ENCODE results near the gene EXOC1.
"Not testable (repeated sequence)": the region's sequence is repeated elsewhere in the genome, so short reads cannot be mapped to it uniquely, and the experiment has no call there.

The EXOC1 gene, protein sequence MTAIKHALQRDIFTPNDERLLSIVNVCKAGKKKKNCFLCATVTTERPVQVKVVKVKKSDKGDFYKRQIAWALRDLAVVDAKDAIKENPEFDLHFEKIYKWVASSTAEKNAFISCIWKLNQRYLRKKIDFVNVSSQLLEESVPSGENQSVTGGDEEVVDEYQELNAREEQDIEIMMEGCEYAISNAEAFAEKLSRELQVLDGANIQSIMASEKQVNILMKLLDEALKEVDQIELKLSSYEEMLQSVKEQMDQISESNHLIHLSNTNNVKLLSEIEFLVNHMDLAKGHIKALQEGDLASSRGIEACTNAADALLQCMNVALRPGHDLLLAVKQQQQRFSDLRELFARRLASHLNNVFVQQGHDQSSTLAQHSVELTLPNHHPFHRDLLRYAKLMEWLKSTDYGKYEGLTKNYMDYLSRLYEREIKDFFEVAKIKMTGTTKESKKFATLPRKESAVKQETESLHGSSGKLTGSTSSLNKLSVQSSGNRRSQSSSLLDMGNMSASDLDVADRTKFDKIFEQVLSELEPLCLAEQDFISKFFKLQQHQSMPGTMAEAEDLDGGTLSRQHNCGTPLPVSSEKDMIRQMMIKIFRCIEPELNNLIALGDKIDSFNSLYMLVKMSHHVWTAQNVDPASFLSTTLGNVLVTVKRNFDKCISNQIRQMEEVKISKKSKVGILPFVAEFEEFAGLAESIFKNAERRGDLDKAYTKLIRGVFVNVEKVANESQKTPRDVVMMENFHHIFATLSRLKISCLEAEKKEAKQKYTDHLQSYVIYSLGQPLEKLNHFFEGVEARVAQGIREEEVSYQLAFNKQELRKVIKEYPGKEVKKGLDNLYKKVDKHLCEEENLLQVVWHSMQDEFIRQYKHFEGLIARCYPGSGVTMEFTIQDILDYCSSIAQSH

DNA sequence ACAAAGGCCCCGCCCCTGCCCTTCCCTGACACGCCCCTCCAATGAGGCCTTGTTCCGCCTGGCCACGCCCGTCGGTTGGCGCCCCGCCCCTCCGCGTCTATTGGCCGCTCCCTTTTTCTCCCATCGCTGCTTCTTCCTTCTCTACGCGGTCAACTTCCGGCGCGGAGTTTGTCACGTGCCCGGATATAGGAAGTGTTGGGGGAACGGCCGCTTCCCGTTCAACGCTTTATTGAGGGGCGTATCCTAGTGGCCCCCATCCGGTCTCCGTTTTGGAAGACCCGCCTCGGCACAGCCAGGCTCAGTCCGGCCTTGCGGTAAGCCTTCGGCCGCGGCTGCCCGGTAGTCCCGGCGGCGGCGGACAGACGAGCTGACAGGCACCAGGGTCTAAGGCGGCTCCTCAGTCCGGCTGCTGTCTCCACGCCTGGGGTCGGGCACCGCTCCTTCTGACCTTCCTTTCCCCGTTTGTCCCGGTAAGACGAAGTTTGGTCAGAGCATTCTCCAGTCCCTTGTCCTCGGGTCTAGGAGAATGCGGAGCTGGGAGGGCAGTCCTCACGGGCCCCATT lies at the start of gene EXOC1:
Gene EXOC1, plus strand, starts transcription at position 165 of the 563 bp plus-strand sequence. CDS start 4,676 bp downstream, outside the sequence.
- peak; percentile 99 for FAIRE-seq

DNA sequence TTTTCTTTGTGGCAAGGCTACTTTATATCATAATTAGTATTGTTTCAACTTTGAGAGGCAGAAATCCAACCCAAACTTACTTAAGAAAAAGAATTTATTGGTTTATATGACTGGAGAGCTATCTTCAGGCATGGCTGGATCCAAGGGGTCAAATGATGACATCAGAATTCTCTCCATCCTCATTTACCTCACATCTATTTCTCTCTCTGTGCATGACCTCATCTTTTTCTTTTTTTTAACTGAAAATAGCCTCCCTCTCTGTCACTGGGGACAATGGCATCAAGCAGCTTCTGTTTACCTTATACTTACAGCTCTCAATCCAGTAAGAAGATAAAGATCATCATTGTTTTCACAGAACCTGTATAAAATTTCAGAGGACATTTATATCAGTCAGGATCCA lies 45.9 kb upstream of the EXOC1 start:
- FAIRE-seq, result no peak

DNA sequence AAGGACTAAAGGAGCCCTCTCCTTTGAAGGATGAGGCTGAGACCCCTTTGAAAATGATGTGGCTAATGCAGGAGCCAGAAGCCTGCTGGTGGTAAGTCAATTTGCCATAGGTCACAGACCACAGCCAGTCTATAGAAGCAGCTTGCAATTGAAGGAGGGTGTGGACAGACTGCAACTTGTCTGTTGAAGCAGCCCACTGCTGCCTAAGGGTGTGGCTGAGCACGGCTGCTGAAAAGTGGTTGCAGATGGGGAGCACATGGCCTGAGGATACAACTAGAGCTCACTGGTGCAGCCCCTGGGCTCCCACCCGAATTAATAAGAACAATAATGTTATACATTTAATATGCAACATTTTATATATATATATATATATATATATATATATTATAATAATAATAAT lies 45.3 kb upstream of the EXOC1 start:
- no peak for FAIRE-seq

DNA sequence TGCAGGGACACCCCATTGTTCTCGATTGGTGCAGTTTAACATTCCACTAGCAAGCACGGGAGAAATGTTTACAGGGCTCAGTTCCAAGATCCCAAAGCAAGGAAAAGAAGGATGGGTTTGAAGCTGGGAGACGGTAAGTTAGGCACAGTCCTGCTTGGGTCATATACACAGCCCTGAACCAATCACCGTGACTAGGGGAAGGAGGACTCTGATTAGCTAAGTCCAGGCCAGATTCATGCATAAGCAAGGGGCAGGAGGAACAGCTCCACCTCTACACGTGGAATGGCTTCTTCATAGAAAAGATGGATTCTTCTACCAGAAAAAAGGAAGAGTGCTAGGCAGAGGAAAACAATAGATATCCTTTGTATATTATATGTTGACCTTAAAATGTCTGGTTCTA lies 44.8 kb upstream of the EXOC1 start:
- FAIRE-seq, result no peak

DNA sequence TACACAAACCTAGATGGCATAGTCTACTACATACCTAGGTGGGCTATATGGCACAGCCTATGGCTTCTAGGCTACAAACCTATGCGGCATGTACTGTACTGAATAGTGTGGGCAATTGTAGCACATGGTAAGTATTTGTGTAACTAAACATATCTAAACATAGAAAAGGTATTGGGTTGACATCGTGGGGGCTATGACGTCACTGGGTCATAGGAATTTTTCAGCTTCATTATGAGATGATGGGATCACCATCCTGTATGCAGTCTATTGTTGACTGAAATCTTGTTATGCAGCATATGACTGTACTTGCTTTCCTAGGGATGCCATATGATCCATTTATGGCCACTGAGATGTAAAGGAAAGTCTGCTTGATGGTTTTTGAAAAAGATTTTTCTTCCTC lies 35.8 kb upstream of the EXOC1 start:
- no peak for FAIRE-seq

DNA sequence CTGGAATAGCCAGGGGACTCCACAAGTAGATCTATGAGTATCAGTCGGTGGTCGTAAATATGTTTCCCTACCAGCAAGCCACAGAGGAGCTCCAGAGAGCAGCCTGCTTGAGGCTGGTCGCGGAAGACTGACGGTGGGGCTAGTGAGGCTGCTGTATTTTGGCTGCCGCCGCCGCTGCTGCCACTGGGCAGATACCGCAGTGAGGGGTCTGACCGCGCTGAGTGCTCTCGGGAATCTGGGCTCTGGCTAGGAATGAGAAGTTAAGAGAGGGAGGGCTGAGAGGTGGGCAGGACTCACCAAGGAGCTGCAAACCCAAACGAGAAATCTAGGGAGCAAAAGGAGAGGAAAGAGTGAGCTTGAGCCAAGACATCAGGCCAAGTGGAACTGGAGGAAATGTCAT lies 33.8 kb upstream of the EXOC1 start, which contains the start of gene EXOC1L:
Gene EXOC1L, plus strand, starts transcription at position 157 of the 400 bp plus-strand sequence. Its CDS starts 237 bp downstream, at position 394.
- FAIRE-seq, result no peak

DNA sequence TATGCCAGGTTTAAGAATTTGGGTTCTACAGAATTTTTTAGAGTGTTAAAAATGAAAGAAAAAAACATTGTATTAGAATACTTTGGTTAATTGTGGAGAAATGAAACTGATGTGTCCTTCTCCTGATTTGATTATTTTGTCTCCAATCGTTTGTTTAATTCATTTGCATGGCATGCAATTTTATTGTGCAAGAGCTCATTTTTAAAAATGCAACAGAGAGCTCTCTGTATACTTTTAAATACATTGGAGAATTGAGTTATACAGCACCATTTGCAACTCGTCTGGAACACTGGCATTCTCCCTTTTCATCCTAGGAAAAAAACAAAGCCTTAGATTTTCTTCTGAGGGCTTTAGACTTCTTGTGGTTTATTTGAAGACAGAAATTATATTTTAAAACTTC lies 33.2 kb upstream of the EXOC1 start:
- FAIRE-seq, result no peak

DNA sequence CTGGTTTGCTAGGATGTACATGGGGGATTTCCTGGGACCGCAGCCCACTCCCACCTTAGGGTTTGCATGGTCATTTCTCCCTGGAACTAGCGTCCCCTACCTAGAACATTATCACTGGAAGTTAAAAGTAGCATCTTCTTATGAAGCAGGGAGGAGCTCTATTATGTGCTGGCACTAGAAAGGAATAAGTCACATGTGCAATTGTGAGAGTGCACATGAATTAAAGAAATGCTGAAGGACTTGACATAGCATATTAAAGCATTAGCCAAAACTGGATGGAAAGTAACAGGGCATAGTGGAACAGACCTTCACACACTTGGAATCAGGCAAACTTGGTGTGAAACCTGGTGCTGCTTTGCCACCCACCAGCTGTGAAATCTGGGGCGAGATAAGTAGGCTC lies 31.1 kb upstream of the EXOC1 start:
- FAIRE-seq, result no peak

DNA sequence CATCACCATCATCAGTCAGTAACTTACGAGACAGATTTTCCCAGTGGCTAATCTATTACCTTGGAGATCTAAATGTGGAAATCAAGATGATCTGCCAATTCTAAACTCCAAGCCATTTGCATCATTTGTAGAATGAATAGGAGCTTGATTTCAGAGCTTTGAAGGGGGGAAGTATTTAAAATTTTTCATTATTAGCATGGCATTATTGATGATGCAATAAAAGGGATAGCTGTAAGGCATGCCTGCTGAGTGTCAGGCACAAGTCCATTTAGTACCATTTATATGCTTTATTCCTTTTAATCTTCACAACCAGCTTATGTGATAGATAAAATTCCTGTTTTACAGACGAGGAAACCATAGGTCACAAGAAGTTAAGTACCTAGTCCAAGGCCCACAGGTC lies 28.6 kb upstream of the EXOC1 start:
- no peak for FAIRE-seq

DNA sequence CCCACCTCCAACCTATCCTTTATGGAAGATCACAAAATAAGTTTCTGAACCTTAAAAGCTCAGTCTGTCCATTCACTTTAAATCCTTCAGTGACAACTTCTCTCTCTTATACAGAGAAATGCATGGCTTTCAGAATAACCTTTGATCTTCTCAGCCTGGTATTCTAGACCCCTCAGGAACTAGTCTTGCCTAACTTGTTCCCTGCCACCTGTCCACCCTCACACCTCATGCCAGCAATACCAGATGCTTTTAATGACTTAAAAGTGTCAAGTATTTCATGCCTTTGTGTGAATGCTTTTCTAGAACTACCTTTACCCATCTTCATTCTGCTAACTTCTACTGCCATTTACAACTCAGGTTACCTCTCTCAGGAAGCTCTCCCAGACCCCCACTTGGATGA lies 26.5 kb upstream of the EXOC1 start:
- no peak for FAIRE-seq

DNA sequence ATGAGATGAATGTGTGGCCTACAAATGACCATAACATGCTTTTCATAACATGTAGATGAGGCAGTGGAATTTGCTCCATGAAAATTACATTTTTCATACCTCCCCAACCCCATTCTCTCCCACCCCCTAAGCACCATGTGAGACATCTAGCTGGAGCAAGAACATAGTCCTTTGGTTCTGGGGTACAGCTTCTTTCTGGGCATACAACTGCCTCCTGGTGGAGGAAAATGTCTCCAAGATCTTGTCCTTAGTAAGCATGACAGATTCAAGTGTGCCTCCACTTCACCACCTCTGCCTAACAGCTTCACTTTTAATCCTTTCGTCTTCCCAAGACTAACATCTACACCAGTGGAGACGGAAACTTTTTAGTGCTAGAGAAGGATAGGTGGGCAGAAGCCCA lies 25.9 kb upstream of the EXOC1 start:
- no peak for FAIRE-seq

DNA sequence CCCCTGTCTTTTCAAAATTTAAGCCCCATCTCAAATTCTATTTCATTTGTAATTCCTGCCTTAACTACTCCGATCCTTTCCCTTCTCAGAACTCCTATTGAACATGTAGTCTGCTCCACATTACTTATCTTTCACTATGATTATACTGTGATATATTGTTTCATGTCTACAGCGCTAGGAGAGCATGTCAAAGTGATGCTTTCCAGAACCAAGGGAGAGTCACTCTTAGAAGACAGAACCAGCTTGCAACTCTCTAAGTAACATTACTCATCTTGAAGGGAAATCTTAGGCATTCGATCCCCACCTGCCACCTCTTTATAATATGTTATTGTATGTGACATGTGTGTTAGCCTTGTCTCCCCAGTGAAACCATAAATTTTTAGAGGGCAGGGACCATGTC lies 23.4 kb upstream of the EXOC1 start:
- no peak for FAIRE-seq

DNA sequence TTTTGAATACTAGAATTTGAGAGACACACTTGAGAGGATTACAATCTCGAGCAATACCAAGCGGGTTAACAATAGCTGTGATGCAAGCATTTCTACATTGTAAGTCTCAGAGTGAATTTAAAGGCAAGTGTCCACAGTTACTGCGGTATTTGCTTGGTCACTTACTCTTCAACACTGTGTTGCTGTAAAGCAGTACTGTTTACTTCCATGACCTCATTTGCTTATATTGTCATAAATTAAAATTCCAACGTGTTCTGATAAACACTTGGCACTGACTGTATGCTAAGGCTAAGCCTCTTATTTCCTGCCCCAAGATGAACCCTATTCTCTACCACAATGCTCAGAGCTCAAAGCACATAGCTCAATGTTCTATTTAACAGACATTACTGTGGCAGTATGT lies 22.7 kb upstream of the EXOC1 start:
- no peak for FAIRE-seq

DNA sequence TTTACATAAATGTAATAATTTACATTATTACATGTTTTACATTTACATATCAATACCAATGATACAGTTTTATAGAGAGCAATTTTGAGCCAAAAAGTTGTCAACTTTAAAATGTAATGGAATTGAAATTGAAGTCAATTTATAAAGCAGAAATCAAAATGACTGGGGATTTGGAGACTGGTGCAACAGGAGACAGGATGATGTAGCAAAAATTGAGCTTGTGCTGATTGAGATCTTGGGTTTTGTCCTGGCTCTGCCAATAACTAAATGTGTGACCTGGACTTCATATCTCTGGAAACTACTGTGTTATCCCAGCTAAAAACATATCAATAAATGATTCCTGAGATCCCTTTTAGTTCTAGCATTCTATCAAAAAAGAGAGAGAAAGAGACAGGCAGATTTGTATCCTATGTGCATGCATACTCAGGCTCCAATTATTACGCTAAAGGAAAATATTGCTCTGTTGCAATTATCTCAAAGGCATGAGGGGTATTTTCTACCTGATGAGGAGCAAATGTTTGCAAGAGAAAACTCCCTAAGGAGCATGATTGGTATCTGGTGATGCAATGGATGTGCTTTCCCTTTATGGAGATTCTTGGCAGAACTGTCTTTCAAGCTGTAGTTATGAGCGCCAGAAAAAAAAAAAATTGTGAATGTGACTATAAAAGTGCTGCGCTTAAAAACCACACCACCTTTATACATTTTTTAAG lies 19.2 kb upstream of the EXOC1 start:
- peak; percentile 40 for FAIRE-seq

DNA sequence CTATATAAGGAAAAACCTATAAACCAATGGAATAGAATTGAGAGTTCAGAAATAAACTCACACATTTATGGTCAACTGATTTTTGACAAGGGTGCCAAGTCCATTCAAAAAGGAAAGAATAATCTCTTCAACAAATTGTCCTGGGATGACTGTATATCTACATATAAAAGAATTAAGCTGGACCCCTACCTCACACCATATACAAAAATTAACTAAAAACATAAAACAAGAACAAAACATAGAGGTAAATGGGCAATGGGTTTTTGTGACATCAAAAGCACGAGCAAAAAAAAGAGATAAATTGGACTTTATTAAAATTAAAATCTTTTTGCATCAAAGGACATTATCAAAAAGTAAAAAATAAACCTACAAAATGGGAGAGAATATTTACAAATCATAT lies 15.5 kb upstream of the EXOC1 start:
- FAIRE-seq, result no peak

DNA sequence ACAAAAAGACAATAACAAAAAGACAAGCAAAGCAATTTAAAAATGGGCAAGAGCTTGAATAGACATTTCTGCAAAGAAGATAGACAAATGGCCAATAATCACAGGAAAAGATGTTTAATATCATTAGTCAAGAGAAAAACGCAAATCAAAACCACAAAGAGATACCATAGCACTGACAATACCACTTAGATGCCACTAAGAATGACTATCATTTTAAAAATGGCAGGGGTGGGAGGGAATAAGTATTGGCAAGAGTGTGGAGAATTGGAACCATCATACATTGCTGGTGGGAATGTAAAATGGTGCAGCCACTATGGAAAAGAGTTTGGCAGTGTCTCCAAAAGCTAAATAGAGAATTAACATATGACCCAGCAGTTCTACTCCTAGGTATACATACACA lies 15.1 kb upstream of the EXOC1 start:
- FAIRE-seq, result no peak

DNA sequence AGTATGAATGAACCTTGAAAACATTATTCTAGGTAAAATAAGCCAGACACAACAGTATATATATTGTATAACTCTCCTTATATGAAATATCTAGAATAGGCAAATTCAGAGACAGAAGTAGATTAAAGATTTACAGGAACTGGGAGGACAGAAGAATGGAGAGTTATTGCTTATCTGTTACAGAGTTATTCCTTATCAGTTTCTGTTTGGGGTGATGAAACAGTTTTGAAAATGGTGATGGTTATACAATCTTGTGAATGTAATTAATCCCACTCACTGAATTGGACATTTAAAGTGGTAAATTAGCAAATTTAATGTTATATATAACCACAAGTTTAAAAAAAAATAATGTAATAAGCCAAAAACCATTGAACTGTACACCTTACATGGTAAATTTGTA lies 14.5 kb upstream of the EXOC1 start:
- peak; percentile 41 for FAIRE-seq

DNA sequence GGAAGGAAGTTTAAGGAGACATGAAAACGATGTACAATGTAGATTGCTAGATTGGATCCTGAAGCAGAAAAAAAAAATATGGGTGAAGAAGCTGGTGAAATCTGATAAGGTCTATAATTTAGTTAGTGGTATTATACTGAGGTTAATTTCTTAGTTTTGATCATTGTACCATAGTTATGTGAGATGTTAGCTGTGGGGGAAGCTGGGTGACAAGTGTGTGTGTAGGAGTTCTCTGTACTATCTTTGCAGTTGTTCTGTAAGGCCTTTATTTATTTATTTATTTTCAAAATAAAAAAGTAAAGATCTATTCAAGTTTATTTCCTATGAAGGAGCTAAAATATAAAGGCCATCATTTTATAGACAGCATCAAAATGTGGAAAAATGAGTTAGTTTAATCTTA lies 12.5 kb upstream of the EXOC1 start:
- FAIRE-seq, result no peak

DNA sequence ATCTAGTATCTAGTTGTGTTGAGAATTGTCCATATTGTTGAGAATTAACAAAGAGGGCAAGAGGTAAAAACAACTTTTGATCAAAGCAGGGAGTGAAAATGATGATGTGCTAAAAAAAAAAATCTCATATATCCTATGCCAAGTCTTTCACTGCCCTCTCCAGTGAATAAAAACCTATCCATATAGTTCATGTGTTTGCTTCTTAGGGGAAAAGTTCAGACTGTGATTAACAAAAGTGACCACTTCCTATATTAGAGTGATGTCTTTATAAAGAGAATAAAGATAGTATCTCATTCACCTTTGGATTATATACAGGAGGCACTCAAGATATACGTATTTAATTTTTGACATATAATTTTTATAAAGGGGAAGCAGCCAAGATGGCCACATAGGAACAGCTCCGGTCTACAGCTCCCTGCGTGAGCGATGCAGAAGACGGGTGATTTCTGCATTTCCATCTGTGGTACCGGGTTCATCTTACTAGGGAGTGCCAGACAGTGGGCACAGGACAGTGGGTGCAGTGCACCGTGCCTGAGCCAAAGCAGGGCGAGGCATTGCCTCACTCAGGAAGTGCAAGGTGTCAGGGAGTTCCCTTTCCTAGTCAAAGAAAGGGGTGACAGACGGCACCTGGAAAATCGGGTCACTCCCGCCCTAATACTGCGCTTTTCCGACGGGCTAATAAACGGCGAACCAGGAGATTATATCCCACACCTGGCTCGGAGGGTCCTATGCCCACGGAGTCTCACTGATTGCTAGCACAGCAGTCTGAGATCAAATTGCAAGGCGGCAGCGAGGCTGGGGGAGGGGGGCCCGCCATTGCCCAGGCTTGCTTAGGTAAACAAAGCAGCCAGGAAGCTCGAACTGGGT lies 11.8 kb upstream of the EXOC1 start:
- FAIRE-seq, result not testable (repeated sequence)

DNA sequence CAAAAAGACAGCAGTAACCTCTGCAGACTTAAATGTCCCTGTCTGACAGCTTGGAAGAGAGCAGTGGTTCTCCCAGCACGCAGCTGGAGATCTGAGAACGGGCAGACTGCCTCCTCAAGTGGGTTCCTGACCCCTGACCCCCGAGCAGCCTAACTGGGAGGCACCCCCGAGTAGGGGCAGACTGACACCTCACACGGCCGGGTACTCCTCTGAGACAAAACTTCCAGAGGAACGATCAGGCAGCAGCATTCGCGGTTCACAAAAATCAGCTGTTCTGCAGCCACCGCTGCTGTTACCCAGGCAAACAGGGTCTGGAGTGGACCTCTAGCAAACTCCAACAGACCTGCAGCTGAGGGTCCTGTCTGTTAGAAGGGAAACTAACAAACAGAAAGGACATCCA lies 11.1 kb upstream of the EXOC1 start:
- FAIRE-seq, result not testable (repeated sequence)

DNA sequence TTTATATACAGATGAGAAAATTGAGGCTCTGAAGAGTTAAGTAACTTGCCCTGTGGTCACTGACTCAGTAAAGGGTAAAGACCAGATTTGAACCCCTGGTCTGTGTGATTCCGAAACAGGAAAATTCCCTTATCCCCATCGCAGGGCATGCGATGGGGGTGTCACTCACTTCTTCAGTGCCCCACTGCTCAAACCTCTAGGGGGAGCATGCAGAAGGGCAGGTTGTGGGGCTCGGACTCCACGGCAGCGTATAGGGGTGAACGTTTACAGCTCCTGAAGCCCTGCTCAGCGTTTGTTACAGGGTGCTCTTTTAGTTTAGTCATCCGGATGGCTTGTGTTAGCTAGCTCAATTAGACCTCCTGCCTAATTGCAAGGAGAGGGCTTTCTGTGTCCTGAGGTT lies 3.7 kb upstream of the EXOC1 start:
- no peak for FAIRE-seq

DNA sequence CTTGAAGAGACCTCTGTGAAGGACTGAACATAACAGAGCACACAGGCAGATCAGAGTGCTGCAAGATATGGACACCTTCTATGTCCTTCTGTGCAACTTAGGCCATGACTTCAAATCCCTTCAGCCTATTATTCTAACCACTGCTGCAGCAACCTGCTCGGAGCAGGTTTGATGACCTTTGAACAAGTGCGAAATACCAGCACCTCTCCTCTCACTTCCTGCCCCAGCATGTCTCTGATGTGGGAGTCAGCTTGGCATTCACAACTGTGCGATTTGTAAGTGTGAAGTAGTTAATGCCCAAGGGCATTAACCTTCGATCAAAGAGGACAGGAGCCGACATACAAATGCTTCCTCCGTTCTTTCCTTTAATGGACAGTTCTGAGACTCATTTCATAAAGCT lies 1.6 kb upstream of the EXOC1 start:
- no peak for FAIRE-seq

All from G401.6 (cell line).